Parathyroid adenoma (tissue), 2 donors: ENCODE data around the gene GABPA.

ENCODE experiments used
- H2AFZ ChIP-seq: fragments of 300-600 bp; sonication (generic); one replicate; pipeline ENCODE4 v1.7.0; 2017; ENCODE audit warnings: antibody characterized with exemption, mild to moderate bottlenecking
- H3K27ac ChIP-seq: fragments of 300-600 bp; sonication (generic); one replicate; pipeline ENCODE4 v1.7.0; 2017
- H3K27me3 ChIP-seq: fragments of 300-600 bp; sonication (generic); one replicate; pipeline ENCODE4 v1.7.0; 2017; ENCODE audit warnings: low read length; ENCODE audit not compliant: control insufficient read depth, insufficient read depth
- H3K36me3 ChIP-seq: fragments of 300-600 bp; sonication (generic); one replicate; pipeline ENCODE4 v1.7.0; 2017; ENCODE audit warnings: low read length; ENCODE audit not compliant: control insufficient read depth, insufficient read depth
- H3K4me1 ChIP-seq: fragments of 300-600 bp; sonication (generic); one replicate; pipeline ENCODE4 v1.7.0; 2017; ENCODE audit warnings: control low read depth
- H3K4me2 ChIP-seq: fragments of 300-600 bp; sonication (generic); one replicate; pipeline ENCODE4 v1.7.0; 2017; ENCODE audit warnings: low read length
- H3K4me3 ChIP-seq: fragments of 300-600 bp; sonication (generic); one replicate; pipeline ENCODE4 v1.7.0; 2017; ENCODE audit warnings: low read depth, low read length
- H3K79me2 ChIP-seq: fragments of 300-600 bp; sonication (generic); one replicate; pipeline ENCODE4 v1.7.0; 2017; ENCODE audit warnings: control low read depth
- H3K9ac ChIP-seq: fragments of 300-600 bp; sonication (generic); one replicate; pipeline ENCODE4 v1.7.0; 2017; ENCODE audit warnings: mild to moderate bottlenecking
- H3K9me3 ChIP-seq: fragments of 300-600 bp; sonication (generic); one replicate; pipeline ENCODE4 v1.7.0; 2017; ENCODE audit warnings: low read length; ENCODE audit not compliant: control insufficient read depth
- TF ChIP-seq, protein P1 (sequence below): fragments of 300-600 bp; sonication (generic); IDR thresholded peaks from one replicate; pipeline ENCODE4 v1.7.0; 2017; ENCODE audit warnings: antibody characterized with exemption, mild to moderate bottlenecking
- donor health status: primary hyperparathyroidism.

GABPA gene

GRCh38 chr21:25791319-25791718, 56.5 kb downstream of the GABPA start:
- TF ChIP-seq, protein P1, sequence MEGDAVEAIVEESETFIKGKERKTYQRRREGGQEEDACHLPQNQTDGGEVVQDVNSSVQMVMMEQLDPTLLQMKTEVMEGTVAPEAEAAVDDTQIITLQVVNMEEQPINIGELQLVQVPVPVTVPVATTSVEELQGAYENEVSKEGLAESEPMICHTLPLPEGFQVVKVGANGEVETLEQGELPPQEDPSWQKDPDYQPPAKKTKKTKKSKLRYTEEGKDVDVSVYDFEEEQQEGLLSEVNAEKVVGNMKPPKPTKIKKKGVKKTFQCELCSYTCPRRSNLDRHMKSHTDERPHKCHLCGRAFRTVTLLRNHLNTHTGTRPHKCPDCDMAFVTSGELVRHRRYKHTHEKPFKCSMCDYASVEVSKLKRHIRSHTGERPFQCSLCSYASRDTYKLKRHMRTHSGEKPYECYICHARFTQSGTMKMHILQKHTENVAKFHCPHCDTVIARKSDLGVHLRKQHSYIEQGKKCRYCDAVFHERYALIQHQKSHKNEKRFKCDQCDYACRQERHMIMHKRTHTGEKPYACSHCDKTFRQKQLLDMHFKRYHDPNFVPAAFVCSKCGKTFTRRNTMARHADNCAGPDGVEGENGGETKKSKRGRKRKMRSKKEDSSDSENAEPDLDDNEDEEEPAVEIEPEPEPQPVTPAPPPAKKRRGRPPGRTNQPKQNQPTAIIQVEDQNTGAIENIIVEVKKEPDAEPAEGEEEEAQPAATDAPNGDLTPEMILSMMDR = no peak
- H3K27ac ChIP-seq = no peak overlapping the region

DNA sequence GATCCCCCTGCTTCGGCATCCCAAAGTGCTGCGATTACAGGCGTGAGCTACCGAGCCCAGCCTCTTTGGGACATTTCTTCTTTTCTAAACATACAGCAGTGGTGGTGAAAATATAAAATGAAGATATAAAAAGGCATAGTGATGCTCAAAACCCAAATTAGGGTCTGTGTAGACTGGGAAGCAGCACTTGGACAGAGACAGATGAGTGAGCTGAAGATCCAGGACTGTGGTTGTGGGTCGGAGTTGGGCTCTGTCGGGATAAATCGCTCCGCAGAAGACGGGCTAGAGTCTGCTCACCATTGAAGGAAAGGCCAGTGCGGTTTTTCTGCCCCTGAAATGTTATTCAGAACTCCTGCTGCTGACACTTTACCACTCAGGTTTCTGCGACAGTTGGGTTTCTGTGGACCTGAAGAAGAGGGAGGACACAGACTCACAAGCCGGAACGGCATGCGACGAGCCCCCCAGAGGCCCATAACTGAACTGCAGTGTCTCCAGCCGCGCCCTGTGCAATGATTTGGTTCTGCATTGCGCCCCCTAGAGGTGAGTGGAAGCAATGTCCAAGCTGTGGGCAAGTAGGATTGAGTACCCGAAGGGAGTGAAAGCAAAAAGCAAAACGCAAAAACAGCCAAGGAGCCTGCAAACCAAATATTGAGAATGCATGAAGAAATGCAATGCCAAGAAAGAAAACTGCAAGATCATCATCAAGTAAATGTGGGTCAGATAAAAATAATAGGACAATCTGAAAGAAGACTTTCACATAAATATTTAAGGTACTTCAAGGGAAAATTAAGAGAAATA, 66.6 kb downstream of the GABPA start:
- Histone ChIP-seq H3K36me3 (no peaks in the 10 kb centered on the region), H3K79me2 (no peaks in the 10 kb centered on the region), H3K9me3 (no peaks in the 10 kb centered on the region), H3K27ac (no peak overlapping the region), H3K27me3 (no peaks in the 10 kb centered on the region), H3K4me3 (peak overlapping the region; percentile 24), H3K4me1 (no peaks in the 10 kb centered on the region), H2AFZ (peak overlapping the region; percentile 64), H3K9ac (no peak overlapping the region), H3K4me2 (peak overlapping the region; percentile 34)
- TF ChIP-seq, protein P1 = peak; percentile 85

More at GRCh38 chr21:25791319-25791718, 56.5 kb downstream of the GABPA start:
- Histone ChIP-seq H3K9me3 (no peaks in the 10 kb centered on the region), H3K9ac (no peak overlapping the region), H3K27me3 (no peaks in the 10 kb centered on the region), H2AFZ (no peak overlapping the region), H3K4me1 (no peaks in the 10 kb centered on the region), H3K79me2 (no peaks in the 10 kb centered on the region), H3K36me3 (no peaks in the 10 kb centered on the region), H3K4me2 (no peak overlapping the region), H3K4me3 (no peak overlapping the region)

DNA sequence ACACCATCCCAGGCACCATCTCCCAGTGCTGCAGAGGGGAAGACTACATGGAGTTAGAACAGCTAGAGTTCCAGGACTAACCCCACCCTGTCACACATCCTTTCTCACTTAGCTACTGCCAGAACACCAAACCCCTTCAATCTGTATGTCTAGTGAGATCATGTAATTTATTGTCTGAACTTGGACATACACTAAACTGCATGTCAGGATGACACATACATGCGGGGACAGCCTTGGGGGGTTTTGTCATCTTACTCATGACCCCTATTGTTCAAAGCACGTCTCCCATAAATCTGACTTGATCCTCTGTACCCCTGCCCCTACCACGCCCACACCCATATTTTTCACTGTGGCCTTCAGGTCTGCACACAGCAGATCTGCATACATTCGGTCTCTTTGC, 71.3 kb downstream of the GABPA start:
- TF ChIP-seq, protein P1 = no peak
- H2AFZ ChIP-seq = no peak overlapping the region
- no peak overlapping the region for H3K27ac ChIP-seq
- H3K9me3 ChIP-seq = no peaks in the 10 kb centered on the region
- H3K4me1 ChIP-seq = no peaks in the 10 kb centered on the region
- H3K36me3 ChIP-seq = no peaks in the 10 kb centered on the region
- H3K4me2 ChIP-seq = no peak overlapping the region
- H3K9ac ChIP-seq = no peak overlapping the region
- no peaks in the 10 kb centered on the region for H3K27me3 ChIP-seq
- no peaks in the 10 kb centered on the region for H3K79me2 ChIP-seq
- no peak overlapping the region for H3K4me3 ChIP-seq

GRCh38 chr21:25807191-25807590, 72.4 kb downstream of the GABPA start:
- H3K9ac ChIP-seq = no peak overlapping the region
- H3K27ac ChIP-seq = no peak overlapping the region
- no peaks in the 10 kb centered on the region for H3K27me3 ChIP-seq
- TF ChIP-seq, protein P1 = no peak
- H3K79me2 ChIP-seq = no peaks in the 10 kb centered on the region
- H2AFZ ChIP-seq = no peak overlapping the region
- no peak overlapping the region for H3K4me3 ChIP-seq
- H3K4me2 ChIP-seq = no peak overlapping the region
- H3K36me3 ChIP-seq = no peaks in the 10 kb centered on the region
- H3K9me3 ChIP-seq = no peaks in the 10 kb centered on the region
- H3K4me1 ChIP-seq = no peaks in the 10 kb centered on the region

- no peaks in the 10 kb centered on the region for H3K9me3 ChIP-seq
- H3K27me3 ChIP-seq = no peaks in the 10 kb centered on the region
- H3K4me2 ChIP-seq = no peak overlapping the region
- H3K36me3 ChIP-seq = no peaks in the 10 kb centered on the region
- TF ChIP-seq, protein P1 = no peak
- no peaks in the 10 kb centered on the region for H3K79me2 ChIP-seq
- no peak overlapping the region for H2AFZ ChIP-seq
- no peak overlapping the region for H3K4me3 ChIP-seq
- no peak overlapping the region for H3K9ac ChIP-seq
- no peaks in the 10 kb centered on the region for H3K4me1 ChIP-seq
- no peak overlapping the region for H3K27ac ChIP-seq
These were observed 74.2 kb downstream of the GABPA start for GRCh38 chr21:25809013-25809412.
